Liver (tissue), 9 donors: ENCODE results near the gene RNF41. TPM values are rescaled to one million over a fixed set of nuclear protein-coding genes. Genes with fewer than 3 reads are reported as not detected.
A peak's percentile ranks its signal among the peaks of the same experiment; 100 is the strongest.

Experiments
- DNase-seq: peaks from one replicate; pipeline ENCODE4 v3.0.0-alpha.2; 2017; ENCODE audit warnings: low spot score
- H3K27ac ChIP-seq, 2 donors: one replicate each; pipeline ENCODE4 v1.7.0; 2013; ENCODE audit warnings: inconsistent platforms in 2 of 2, low read length in 2 of 2, control low read depth in 1 of 2, low read depth in 1 of 2, mild to moderate bottlenecking in 1 of 2
- H3K27me3 ChIP-seq, 4 donors: one replicate each; pipeline versions ENCODE4 v1.6.1 to v1.7.0; 2013; ENCODE audit warnings: low read length in 3 of 4, inconsistent platforms in 1 of 4, mild to moderate bottlenecking in 1 of 4, moderate library complexity in 1 of 4; ENCODE audit not compliant: control insufficient read depth in 4 of 4, insufficient read depth in 4 of 4
- H3K36me3 ChIP-seq, 4 donors: one replicate each; pipeline versions ENCODE4 v1.6.1 to v1.7.0; 2013; ENCODE audit warnings: low read length in 3 of 4, mild to moderate bottlenecking in 3 of 4, low read depth in 1 of 4, moderate library complexity in 1 of 4; ENCODE audit not compliant: control insufficient read depth in 4 of 4, insufficient read depth in 3 of 4
- H3K4me1 ChIP-seq, 4 donors: one replicate each; pipeline versions ENCODE4 v1.6.1 to v1.7.0; 2013; ENCODE audit warnings: low read length in 3 of 4, mild to moderate bottlenecking in 3 of 4, moderate library complexity in 1 of 4; ENCODE audit not compliant: control insufficient read depth in 4 of 4, insufficient read depth in 4 of 4
- H3K4me3 ChIP-seq, 3 donors: one replicate each; pipeline versions ENCODE4 v1.6.1 to v1.7.0; 2013; ENCODE audit warnings: low read length in 3 of 3, control low read depth in 1 of 3, low read depth in 1 of 3, mild to moderate bottlenecking in 1 of 3
- H3K9ac ChIP-seq, 2 donors: one replicate each; pipeline ENCODE4 v1.7.0; 2013; ENCODE audit warnings: low read length in 2 of 2, mild to moderate bottlenecking in 2 of 2, moderate library complexity in 2 of 2, control low read depth in 1 of 2, low read depth in 1 of 2
- H3K9me3 ChIP-seq, 4 donors: one replicate each; pipeline versions ENCODE4 v1.6.1 to v1.7.0; 2013; ENCODE audit warnings: low read length in 3 of 4; ENCODE audit not compliant: control insufficient read depth in 4 of 4
- ATF3 ChIP-seq: IDR thresholded peaks from 2 replicates; pipeline ENCODE4 v1.6.1; 2016; ENCODE audit warnings: antibody characterized with exemption
- CTCF ChIP-seq: fragments of 150-350 bp; IDR thresholded peaks from 2 replicates; pipeline ENCODE4 v1.5.1; 2017; ENCODE audit warnings: improper control_type of control experiment, low read depth, low read length; ENCODE audit not compliant: missing input control
- EGR1 ChIP-seq, 2 donors: IDR thresholded peaks; 2 replicates each; pipeline ENCODE4 v1.6.1; 2016 to 2018; ENCODE audit warnings: antibody characterized with exemption in 2 of 2, low read depth in 2 of 2
- FOXA1 ChIP-seq: IDR thresholded peaks from 2 replicates; pipeline ENCODE4 v1.6.1; 2016; ENCODE audit warnings: antibody characterized with exemption
- FOXA2 ChIP-seq: IDR thresholded peaks from 2 replicates; pipeline ENCODE4 v1.6.1; 2016; ENCODE audit warnings: antibody characterized with exemption
- GABPA ChIP-seq, 2 donors: IDR thresholded peaks in 1 of 2; conservative IDR thresholded peaks in 1 of 2; 2 replicates each; pipeline ENCODE4 v1.6.1; 2016; ENCODE audit warnings: antibody characterized with exemption in 2 of 2, mild to moderate bottlenecking in 1 of 2, moderate library complexity in 1 of 2
- HNF4A ChIP-seq, 2 donors: conservative IDR thresholded peaks; 2 replicates each; pipeline ENCODE4 v1.6.1; 2016; ENCODE audit warnings: antibody characterized with exemption in 2 of 2, mild to moderate bottlenecking in 2 of 2
- HNF4G ChIP-seq: IDR thresholded peaks from 2 replicates; pipeline ENCODE4 v1.6.1; 2016; ENCODE audit warnings: antibody characterized with exemption
- JUND ChIP-seq, 2 donors: IDR thresholded peaks; 2 replicates each; pipeline ENCODE4 v1.6.1; 2016; ENCODE audit warnings: antibody characterized with exemption in 2 of 2
- MAX ChIP-seq: IDR thresholded peaks from 2 replicates; pipeline ENCODE4 v1.6.1; 2016; ENCODE audit warnings: antibody characterized with exemption
- NR2F2 ChIP-seq: IDR thresholded peaks from 2 replicates; pipeline ENCODE4 v1.6.1; 2016; ENCODE audit warnings: antibody characterized with exemption
- RAD21 ChIP-seq, 2 donors: IDR thresholded peaks; 2 replicates each; pipeline ENCODE4 v1.6.1; 2016; ENCODE audit warnings: antibody characterized with exemption in 2 of 2, mild to moderate bottlenecking in 2 of 2
- REST ChIP-seq: IDR thresholded peaks from 2 replicates; pipeline ENCODE4 v1.6.1; 2016; ENCODE audit warnings: antibody characterized with exemption, mild to moderate bottlenecking
- RXRA ChIP-seq, 2 donors: IDR thresholded peaks; 2 replicates each; pipeline ENCODE4 v1.6.1; 2017 to 2018; ENCODE audit warnings: antibody characterized with exemption in 2 of 2, mild to moderate bottlenecking in 1 of 2
- SP1 ChIP-seq: IDR thresholded peaks from 2 replicates; pipeline ENCODE4 v1.6.1; 2018; ENCODE audit warnings: antibody characterized with exemption, mild to moderate bottlenecking
- TAF1 ChIP-seq: conservative IDR thresholded peaks from 2 replicates; pipeline ENCODE4 v1.6.1; 2016; ENCODE audit warnings: antibody characterized with exemption, mild to moderate bottlenecking
- YY1 ChIP-seq: IDR thresholded peaks from 2 replicates; pipeline ENCODE4 v1.6.1; 2016; ENCODE audit warnings: antibody characterized with exemption, mild to moderate bottlenecking
- ZBTB33 ChIP-seq: IDR thresholded peaks from 2 replicates; pipeline ENCODE4 v1.6.1; 2016; ENCODE audit warnings: antibody characterized with exemption
- WGBS: extraction: QIAGEN DNeasy Blood & Tissue Kit; methylation state at CpG from one replicate; pipeline ENCODE4 v1.1.7; 2013; 5-methylcytosine and 5-hydroxymethylcytosine counted together
- polyA plus RNA-seq, 2 donors: library from polyadenylated mRNA; stranded (reverse) in 1 of 2; unstranded in 1 of 2; fragments of 200-250 nt in 1 of 2; fragments of >200 nt in 1 of 2; fragmentation: Nextera tagmentation in 1 of 2; extraction: Ambion mirVana in 1 of 2; gene quantifications; one replicate each; pipeline versions ENCODE4 v1.2.1 to v1.2.3, GENCODE V29; 2013 to 2015
- total RNA-seq, 2 donors: library from RNA; depleted of rRNA; stranded (reverse); fragments of >200 nt; gene quantifications; one replicate each; pipeline ENCODE4 v1.2.3, GENCODE V29; 2014
- donor health status: healthy.
- donor health status: healthy.
- donor health status: healthy.
- donor health status: healthy.
- donor health status: healthy.

Gene RNF41
- total and polyA plus RNA-seq, 4 donors = 7.6 to 31.8 (median 16.8) TPM

DNA sequence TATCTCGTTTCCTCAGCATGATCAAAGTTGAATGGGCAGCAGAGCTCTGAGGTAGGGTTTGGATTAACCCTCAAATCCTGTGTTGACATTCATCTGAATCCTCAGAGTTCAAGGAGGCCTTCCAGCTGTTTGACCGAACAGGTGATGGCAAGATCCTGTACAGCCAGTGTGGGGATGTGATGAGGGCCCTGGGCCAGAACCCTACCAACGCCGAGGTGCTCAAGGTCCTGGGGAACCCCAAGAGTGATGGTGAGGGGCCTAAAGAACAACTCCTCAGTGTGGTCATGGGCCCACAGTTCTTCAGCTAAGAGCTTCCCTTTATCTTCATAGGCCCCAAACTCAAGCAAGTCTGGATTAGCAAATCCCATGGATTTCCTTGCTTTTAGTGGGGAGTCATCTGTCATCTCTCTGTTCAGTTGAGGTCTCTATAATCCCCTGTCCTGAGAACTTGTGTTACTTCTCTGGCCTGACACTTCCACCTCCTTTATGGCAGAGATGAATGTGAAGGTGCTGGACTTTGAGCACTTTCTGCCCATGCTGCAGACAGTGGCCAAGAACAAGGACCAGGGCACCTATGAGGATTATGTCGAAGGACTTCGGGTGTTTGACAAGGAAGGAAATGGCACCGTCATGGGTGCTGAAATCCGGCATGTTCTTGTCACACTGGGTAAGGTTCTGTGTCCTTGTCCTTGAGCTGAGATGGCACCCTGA, 62.1 kb downstream of the RNF41 start:
- H3K9me3 ChIP-seq = no peaks in the 10 kb centered on the region
- peak overlapping the region; percentile 90 to 98 for H3K27ac ChIP-seq
- TF ChIP-seq NR2F2 = no peak
- TF ChIP-seq YY1 = no peak
- no peak for TF ChIP-seq RAD21 (IDR thresholded peaks at IDR 0.05)
- no peak for TF ChIP-seq HNF4A (conservative IDR thresholded peaks at IDR 0.05)
- no peak for TF ChIP-seq JUND (IDR thresholded peaks at IDR 0.05)
- no peak for TF ChIP-seq REST
- no peak for TF ChIP-seq GABPA (IDR thresholded peaks at IDR 0.05 in 1 of 2, conservative IDR thresholded peaks at IDR 0.05 in 1 of 2)
- TF ChIP-seq HNF4G = no peak
- no peak for TF ChIP-seq TAF1
- no peak for TF ChIP-seq FOXA2
- no peak for TF ChIP-seq CTCF
- no peak for TF ChIP-seq MAX
- no peak for TF ChIP-seq SP1
- no peak for TF ChIP-seq ATF3
- no peak for TF ChIP-seq RXRA (IDR thresholded peaks at IDR 0.05)
- no peak for TF ChIP-seq FOXA1
- TF ChIP-seq EGR1 (IDR thresholded peaks at IDR 0.05; ENCODE audit: low read depth in 2 of 2) = no peak
- no peak for TF ChIP-seq ZBTB33
- 46% methylated on average over 8 of the region's 8 CpGs for WGBS
- no peaks in the 10 kb centered on the region for H3K27me3 ChIP-seq
- H3K4me1 ChIP-seq = peaks cover 3 to 46% (median 39%) of the 10 kb centered on the region in 4 donors
- peak overlapping the region in 1 of 2 donors; percentile 90 for H3K9ac ChIP-seq
- DNase-seq = no peak
- peaks cover 18 to 44% (median 40%) of the 10 kb centered on the region in 4 donors for H3K36me3 ChIP-seq
- H3K4me3 ChIP-seq = peak overlapping the region; percentile 73 to 93 (median 92)
